GM12873 (cell line): Measurements from ENCODE around the gene DCAF11.

Experiments used
- CTCF ChIP-seq: IDR thresholded peaks from 2 replicates; pipeline ENCODE4 v1.5.1; 2012; ENCODE audit warnings: low read depth, mild to moderate bottlenecking, moderate library complexity, low read length, control low read depth; ENCODE audit not compliant: insufficient read depth; ENCODE audit errors: missing control alignments

DCAF11 gene

GRCh38 chr14:24144451-24144850 lies 29.9 kb downstream of the DCAF11 start:
- no peak for TF ChIP-seq CTCF

GRCh38 chr14:24145219-24145618 lies 30.6 kb downstream of the DCAF11 start:
- TF ChIP-seq CTCF: no peak

GRCh38 chr14:24145690-24146452 lies 31.3 kb downstream of the DCAF11 start:
- no peak for TF ChIP-seq CTCF

- TF ChIP-seq CTCF: no peak
Observed at GRCh38 chr14:24146453-24146977, 31.9 kb downstream of the DCAF11 start, which contains the start of gene PSME2. TSS of gene PSME2 (minus strand) at chr14:24146610. CDS start at chr14:24146581, 29 bp downstream.

GRCh38 chr14:24146978-24147760 lies 32.6 kb downstream of the DCAF11 start, which contains the start of gene RNF31:
TSS of gene RNF31 (plus strand) at chr14:24147498. CDS start at chr14:24147699, 201 bp downstream.
- no peak for TF ChIP-seq CTCF

GRCh38 chr14:24147761-24148428 lies 33.3 kb downstream of the DCAF11 start:
- no peak for TF ChIP-seq CTCF
